C4-2B (cell line): ENCODE measurements around the gene LRRC32.

Experiments
- ZFX ChIP-seq: fragments of 450-650 bp; IDR thresholded peaks from 2 replicates; pipeline ENCODE4 v1.6.1; 2017
- TF ChIP-seq, protein P1 (sequence below): fragments of 450-650 bp; conservative IDR thresholded peaks from 2 replicates; pipeline ENCODE4 v1.5.1; 2017; ENCODE audit warnings: mild to moderate bottlenecking

DNA sequence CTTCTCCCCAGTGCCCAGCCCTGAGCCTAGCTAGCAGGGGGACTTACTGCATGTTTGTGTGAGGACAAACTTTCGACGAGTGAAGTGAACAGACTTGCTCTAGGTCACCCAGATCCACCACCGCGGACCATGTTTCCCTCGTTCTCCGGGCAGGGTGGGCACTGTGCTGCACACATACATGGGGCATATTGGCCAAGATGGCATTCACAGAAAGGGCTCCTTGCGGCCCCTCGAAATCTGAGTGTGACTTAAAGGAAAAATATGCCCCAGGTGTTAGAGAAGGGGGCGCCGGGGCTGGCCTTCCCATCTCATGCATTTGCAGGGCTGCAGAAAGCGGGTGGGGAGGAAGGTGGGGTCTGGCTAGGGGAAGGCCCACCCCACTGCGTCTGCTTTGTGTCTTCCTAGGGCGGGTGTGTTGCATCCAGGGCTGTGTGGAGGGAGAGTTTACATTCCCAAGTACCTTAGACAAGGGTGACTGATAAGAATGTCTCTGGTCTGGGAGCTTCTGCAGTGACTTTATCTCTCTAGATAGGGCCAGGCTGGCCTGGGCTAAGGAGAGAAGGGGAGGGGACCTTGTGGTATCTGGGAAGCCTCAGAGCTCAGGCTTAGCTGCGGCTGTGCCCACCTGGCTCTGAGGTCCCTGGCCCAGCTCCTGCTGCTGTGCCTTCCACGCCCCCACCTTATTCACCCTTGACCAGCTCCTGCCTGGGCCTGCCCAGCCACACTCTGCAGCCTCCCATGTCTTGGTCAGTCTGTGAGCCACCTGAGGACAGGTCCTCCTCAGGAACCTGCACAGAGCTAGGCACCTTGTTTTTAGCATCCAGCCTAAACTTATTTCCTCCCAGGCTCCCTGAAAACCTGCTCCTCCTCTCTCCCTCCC is 45.8 kb downstream of the LRRC32 start:
- TF ChIP-seq, protein P1, sequence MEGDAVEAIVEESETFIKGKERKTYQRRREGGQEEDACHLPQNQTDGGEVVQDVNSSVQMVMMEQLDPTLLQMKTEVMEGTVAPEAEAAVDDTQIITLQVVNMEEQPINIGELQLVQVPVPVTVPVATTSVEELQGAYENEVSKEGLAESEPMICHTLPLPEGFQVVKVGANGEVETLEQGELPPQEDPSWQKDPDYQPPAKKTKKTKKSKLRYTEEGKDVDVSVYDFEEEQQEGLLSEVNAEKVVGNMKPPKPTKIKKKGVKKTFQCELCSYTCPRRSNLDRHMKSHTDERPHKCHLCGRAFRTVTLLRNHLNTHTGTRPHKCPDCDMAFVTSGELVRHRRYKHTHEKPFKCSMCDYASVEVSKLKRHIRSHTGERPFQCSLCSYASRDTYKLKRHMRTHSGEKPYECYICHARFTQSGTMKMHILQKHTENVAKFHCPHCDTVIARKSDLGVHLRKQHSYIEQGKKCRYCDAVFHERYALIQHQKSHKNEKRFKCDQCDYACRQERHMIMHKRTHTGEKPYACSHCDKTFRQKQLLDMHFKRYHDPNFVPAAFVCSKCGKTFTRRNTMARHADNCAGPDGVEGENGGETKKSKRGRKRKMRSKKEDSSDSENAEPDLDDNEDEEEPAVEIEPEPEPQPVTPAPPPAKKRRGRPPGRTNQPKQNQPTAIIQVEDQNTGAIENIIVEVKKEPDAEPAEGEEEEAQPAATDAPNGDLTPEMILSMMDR = no peak
- TF ChIP-seq ZFX = no peak
